Limb (tissue), 2 donors: Measurements from ENCODE around the gene AGMO.
A peak's percentile ranks its signal among the peaks of the same experiment; 100 is the strongest.
"Not testable (repeated sequence)": the region's sequence is repeated elsewhere in the genome, so short reads cannot be mapped to it uniquely, and the experiment has no call there.

Experiments
- DNase-seq, 2 donors: peaks; one replicate each; pipeline ENCODE4 v3.0.0-alpha.2; 2016; ENCODE audit errors: extremely low spot score in 2 of 2

Gene AGMO

GRCh38 chr7:15326044-15326644 is 235.7 kb downstream of the AGMO start:
- peak in 1 of 2 donors; percentile 78 for DNase-seq

GRCh38 chr7:15323550-15323949 is 238.3 kb downstream of the AGMO start:
- no peak for DNase-seq

- no peak for DNase-seq
These were observed 244.6 kb downstream of the AGMO start for GRCh38 chr7:15317215-15317614.

GRCh38 chr7:15315678-15316077 is 246.1 kb downstream of the AGMO start:
- DNase-seq, result no peak

GRCh38 chr7:15314922-15315321 is 246.9 kb downstream of the AGMO start:
- DNase-seq, result no peak

- no peak for DNase-seq
These were observed 248.5 kb downstream of the AGMO start for GRCh38 chr7:15313361-15313760.

- peak in 1 of 2 donors; percentile 69 for DNase-seq
These were observed 251.9 kb downstream of the AGMO start for GRCh38 chr7:15309872-15310271.

- DNase-seq, result no peak
These were observed 253.0 kb downstream of the AGMO start for GRCh38 chr7:15308821-15309220.

GRCh38 chr7:15306296-15306695 is 255.5 kb downstream of the AGMO start:
- no peak for DNase-seq

- DNase-seq, result no peak
These were observed 256.7 kb downstream of the AGMO start for GRCh38 chr7:15305002-15305600.

GRCh38 chr7:15303357-15303756 is 258.5 kb downstream of the AGMO start:
- DNase-seq, result no peak

- not testable (repeated sequence) for DNase-seq
These were observed 260.8 kb downstream of the AGMO start for GRCh38 chr7:15300986-15301385.

- DNase-seq, result no peak
These were observed 269.7 kb downstream of the AGMO start for GRCh38 chr7:15292138-15292537.

GRCh38 chr7:15291699-15292098 is 270.1 kb downstream of the AGMO start:
- DNase-seq, result no peak

- DNase-seq, result peak in 1 of 2 donors; percentile 40
These were observed 273.1 kb downstream of the AGMO start for GRCh38 chr7:15288741-15289140.

- DNase-seq, result no peak
These were observed 277.4 kb downstream of the AGMO start for GRCh38 chr7:15284396-15284795.

- no peak for DNase-seq
These were observed 281.6 kb downstream of the AGMO start for GRCh38 chr7:15280078-15280733.

GRCh38 chr7:15279640-15280039 is 282.2 kb downstream of the AGMO start:
- DNase-seq, result no peak

- no peak for DNase-seq
These were observed 304.1 kb downstream of the AGMO start for GRCh38 chr7:15257689-15258088.

GRCh38 chr7:15252181-15252580 is 309.6 kb downstream of the AGMO start:
- no peak for DNase-seq

- no peak for DNase-seq
These were observed 313.3 kb downstream of the AGMO start for GRCh38 chr7:15248514-15248913.

GRCh38 chr7:15245831-15246230 is 316.0 kb downstream of the AGMO start:
- no peak for DNase-seq

- DNase-seq, result no peak
These were observed 322.0 kb downstream of the AGMO start for GRCh38 chr7:15239801-15240200.
